Measurements from ENCODE around the gene SH3RF2. TPM values are rescaled to one million over a fixed set of nuclear protein-coding genes. Genes with fewer than 3 reads are reported as not detected.

Gene SH3RF2
- total and polyA plus RNA-seq, 2 experiments from 2014 or later = 35.1 to 35.4 TPM

DNA sequence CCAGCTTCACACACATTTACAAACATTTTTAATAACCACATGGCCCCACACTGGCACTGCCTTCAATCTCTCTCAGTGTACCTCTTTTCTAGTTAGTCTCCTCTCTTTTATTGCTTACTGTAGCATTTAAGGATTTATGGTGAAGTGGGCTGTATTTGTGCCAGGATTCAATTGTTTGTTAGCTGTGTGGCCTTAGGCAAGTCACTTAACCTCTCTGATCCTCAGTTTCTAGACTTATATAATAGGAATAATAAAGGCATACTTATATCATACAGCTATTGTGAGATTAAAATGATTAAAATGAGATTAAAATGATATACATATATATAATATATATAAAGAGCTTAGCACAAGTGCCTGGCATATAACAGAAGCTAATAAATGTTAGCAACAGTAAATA, 6.4 kb downstream of the SH3RF2 start:
- Histone ChIP-seq H3K27ac (peak overlapping the region; percentile 44), H3K9me3 (ENCODE audit: low read depth) (no peaks in the 10 kb centered on the region), H3K27me3 (no peaks in the 10 kb centered on the region), H2AFZ (no peak overlapping the region), H4K20me1 (ENCODE audit: insufficient read depth, poor library complexity, severe bottlenecking) (no peaks in the 10 kb centered on the region), H3K4me3 (no peak overlapping the region), H3K36me3 (replicated peaks; ENCODE audit: insufficient read depth, low read depth) (no peaks in the 10 kb centered on the region), H3K4me2 (peak overlapping the region; percentile 75), H3K9me2 (replicated peaks; ENCODE audit: insufficient read depth) (no peaks in the 10 kb centered on the region), H3K4me1 (ENCODE audit: insufficient read depth) (peaks cover 30% of the 10 kb centered on the region), H3K79me2 (peaks cover 87% of the 10 kb centered on the region)
- DNase-seq (ENCODE audit: low spot score) = no peak
- TF ChIP-seq, protein P1, sequence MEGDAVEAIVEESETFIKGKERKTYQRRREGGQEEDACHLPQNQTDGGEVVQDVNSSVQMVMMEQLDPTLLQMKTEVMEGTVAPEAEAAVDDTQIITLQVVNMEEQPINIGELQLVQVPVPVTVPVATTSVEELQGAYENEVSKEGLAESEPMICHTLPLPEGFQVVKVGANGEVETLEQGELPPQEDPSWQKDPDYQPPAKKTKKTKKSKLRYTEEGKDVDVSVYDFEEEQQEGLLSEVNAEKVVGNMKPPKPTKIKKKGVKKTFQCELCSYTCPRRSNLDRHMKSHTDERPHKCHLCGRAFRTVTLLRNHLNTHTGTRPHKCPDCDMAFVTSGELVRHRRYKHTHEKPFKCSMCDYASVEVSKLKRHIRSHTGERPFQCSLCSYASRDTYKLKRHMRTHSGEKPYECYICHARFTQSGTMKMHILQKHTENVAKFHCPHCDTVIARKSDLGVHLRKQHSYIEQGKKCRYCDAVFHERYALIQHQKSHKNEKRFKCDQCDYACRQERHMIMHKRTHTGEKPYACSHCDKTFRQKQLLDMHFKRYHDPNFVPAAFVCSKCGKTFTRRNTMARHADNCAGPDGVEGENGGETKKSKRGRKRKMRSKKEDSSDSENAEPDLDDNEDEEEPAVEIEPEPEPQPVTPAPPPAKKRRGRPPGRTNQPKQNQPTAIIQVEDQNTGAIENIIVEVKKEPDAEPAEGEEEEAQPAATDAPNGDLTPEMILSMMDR (IDR thresholded peaks at IDR 0.05; ENCODE audit: poor library complexity) = no peak
- TF ChIP-seq EZH2phosphoT487 (IDR thresholded peaks at IDR 0.05; ENCODE audit: low read depth, severe bottlenecking, unreplicated experiment) (no peak), EZH2 (IDR thresholded peaks at IDR 0.05; ENCODE audit: borderline replicate concordance) (no peak)

DNA sequence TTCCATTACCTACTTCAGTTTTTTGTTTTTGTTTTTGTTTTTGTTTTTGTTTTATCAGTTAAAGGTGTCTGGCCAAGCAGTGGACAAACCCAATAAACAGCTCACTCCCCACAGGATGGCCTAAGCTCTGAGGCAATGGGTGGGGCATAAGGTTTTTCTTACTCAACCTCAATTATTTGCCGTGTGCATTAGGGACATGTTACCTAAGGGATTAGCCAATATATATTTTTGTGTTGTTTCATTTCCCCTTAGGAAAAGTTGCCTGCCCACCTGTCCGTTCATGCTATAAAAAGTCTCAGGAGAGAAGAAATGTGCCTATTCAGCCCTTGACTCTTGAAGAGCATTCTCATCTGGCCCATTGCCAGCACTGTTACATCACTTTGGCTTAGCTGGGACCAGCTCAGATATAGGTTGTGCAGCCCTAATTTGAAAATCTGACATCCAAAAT, 7.3 kb downstream of the SH3RF2 start:
- Histone ChIP-seq H2AFZ (no peak overlapping the region), H3K9me2 (replicated peaks; ENCODE audit: insufficient read depth) (no peaks in the 10 kb centered on the region), H3K4me1 (ENCODE audit: insufficient read depth) (peaks cover 31% of the 10 kb centered on the region), H3K27ac (peak overlapping the region; percentile 44), H3K36me3 (replicated peaks; ENCODE audit: insufficient read depth, low read depth) (no peaks in the 10 kb centered on the region), H3K79me2 (peaks cover 87% of the 10 kb centered on the region), H3K4me2 (peak overlapping the region; percentile 75), H3K27me3 (no peaks in the 10 kb centered on the region), H4K20me1 (ENCODE audit: insufficient read depth, poor library complexity, severe bottlenecking) (no peaks in the 10 kb centered on the region), H3K9me3 (ENCODE audit: low read depth) (no peaks in the 10 kb centered on the region), H3K4me3 (no peak overlapping the region)
- TF ChIP-seq EZH2phosphoT487 (IDR thresholded peaks at IDR 0.05; ENCODE audit: low read depth, severe bottlenecking, unreplicated experiment) (no peak), EZH2 (IDR thresholded peaks at IDR 0.05; ENCODE audit: borderline replicate concordance) (no peak)
- TF ChIP-seq, protein P1 (IDR thresholded peaks at IDR 0.05; ENCODE audit: poor library complexity) = no peak
- peak; percentile 67 for DNase-seq (ENCODE audit: low spot score)
- WGBS (ENCODE audit: low lambda C conversion rate, missing lambda C conversion rate) = 61% methylated on average over 2 of the region's 2 CpGs

DNA sequence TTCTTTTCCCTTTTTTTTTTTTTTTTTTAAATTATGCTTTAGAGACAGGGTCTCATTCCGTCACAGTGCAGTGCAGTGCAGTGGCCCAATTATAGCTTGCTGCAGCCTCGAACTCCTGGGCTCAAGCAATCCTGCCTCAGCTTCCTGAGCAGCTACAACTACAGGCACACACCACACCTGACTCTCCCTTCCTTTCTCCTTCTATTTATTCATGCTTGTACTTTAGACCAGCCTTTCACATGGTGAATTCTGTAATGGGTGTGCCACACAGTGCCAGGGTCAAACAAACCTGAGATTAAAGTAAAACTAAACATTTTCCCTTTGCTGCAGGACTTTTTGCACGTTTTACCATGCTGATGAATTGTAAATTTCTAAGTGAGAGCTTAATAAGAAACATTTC, 8.0 kb downstream of the SH3RF2 start:
- Histone ChIP-seq H3K79me2 (peaks cover 89% of the 10 kb centered on the region), H4K20me1 (ENCODE audit: insufficient read depth, poor library complexity, severe bottlenecking) (no peaks in the 10 kb centered on the region), H3K4me2 (peak overlapping the region; percentile 75), H3K27ac (peak overlapping the region; percentile 44), H3K4me1 (ENCODE audit: insufficient read depth) (peaks cover 34% of the 10 kb centered on the region), H3K9me2 (replicated peaks; ENCODE audit: insufficient read depth) (no peaks in the 10 kb centered on the region), H3K36me3 (replicated peaks; ENCODE audit: insufficient read depth, low read depth) (no peaks in the 10 kb centered on the region), H3K9me3 (ENCODE audit: low read depth) (no peaks in the 10 kb centered on the region), H3K27me3 (no peaks in the 10 kb centered on the region), H2AFZ (no peak overlapping the region), H3K4me3 (no peak overlapping the region)
- 67% methylated on average over 3 of the region's 3 CpGs for WGBS (ENCODE audit: low lambda C conversion rate, missing lambda C conversion rate)
- peak; percentile 22 for DNase-seq (ENCODE audit: low spot score)
- TF ChIP-seq, protein P1 (IDR thresholded peaks at IDR 0.05; ENCODE audit: poor library complexity) = no peak
- TF ChIP-seq EZH2 (IDR thresholded peaks at IDR 0.05; ENCODE audit: borderline replicate concordance) (no peak), EZH2phosphoT487 (IDR thresholded peaks at IDR 0.05; ENCODE audit: low read depth, severe bottlenecking, unreplicated experiment) (no peak)
